ENCODE measurements around the gene PDE8A. TPM values are rescaled to one million over a fixed set of nuclear protein-coding genes. Genes with fewer than 3 reads are reported as not detected.

PDE8A gene
- total RNA-seq, 3 donors from 2014 or later, result 45.1 to 60.5 (median 58.3) TPM

DNA sequence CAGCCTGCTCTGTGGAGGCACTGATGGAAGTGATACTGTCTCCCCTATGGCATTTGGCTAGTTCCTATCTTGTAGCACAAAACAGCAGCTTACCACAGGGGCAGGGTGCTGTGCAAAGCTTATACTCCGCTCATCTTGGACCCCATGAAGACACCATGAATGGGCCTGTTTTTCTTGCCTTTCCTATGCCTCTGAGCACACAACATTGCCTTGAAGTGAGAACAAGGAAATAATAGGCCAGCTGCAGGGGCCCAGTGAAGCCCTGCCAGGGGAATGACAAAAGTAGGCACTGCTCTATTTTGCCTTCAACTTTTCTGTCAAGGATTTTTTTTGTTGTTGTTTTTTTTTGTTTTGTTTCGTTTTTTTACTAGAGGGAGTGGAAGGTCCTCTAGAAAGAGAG lies 110.3 kb downstream of the PDE8A start:
- no peaks in the 10 kb centered on the region for H3K9me3 ChIP-seq
- TF ChIP-seq POLR2A (IDR thresholded peaks at IDR 0.05) (no peak), POLR2AphosphoS5 (IDR thresholded peaks at IDR 0.05) (no peak)
- TF ChIP-seq, protein P1, sequence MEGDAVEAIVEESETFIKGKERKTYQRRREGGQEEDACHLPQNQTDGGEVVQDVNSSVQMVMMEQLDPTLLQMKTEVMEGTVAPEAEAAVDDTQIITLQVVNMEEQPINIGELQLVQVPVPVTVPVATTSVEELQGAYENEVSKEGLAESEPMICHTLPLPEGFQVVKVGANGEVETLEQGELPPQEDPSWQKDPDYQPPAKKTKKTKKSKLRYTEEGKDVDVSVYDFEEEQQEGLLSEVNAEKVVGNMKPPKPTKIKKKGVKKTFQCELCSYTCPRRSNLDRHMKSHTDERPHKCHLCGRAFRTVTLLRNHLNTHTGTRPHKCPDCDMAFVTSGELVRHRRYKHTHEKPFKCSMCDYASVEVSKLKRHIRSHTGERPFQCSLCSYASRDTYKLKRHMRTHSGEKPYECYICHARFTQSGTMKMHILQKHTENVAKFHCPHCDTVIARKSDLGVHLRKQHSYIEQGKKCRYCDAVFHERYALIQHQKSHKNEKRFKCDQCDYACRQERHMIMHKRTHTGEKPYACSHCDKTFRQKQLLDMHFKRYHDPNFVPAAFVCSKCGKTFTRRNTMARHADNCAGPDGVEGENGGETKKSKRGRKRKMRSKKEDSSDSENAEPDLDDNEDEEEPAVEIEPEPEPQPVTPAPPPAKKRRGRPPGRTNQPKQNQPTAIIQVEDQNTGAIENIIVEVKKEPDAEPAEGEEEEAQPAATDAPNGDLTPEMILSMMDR (IDR thresholded peaks at IDR 0.05), result no peak
- no peaks in the 10 kb centered on the region for H3K27me3 ChIP-seq
- no peak overlapping the region for H3K4me3 ChIP-seq
- no peak overlapping the region for H3K27ac ChIP-seq
- no peaks in the 10 kb centered on the region for H3K36me3 ChIP-seq
- intact Hi-C loops (cut with DNase I; ENCODE audit: low total_unique reads), result no loop called here
- no peak for DNase-seq (ENCODE audit: low spot score in 2 of 2)
- no peaks in the 10 kb centered on the region for H3K4me1 ChIP-seq

DNA sequence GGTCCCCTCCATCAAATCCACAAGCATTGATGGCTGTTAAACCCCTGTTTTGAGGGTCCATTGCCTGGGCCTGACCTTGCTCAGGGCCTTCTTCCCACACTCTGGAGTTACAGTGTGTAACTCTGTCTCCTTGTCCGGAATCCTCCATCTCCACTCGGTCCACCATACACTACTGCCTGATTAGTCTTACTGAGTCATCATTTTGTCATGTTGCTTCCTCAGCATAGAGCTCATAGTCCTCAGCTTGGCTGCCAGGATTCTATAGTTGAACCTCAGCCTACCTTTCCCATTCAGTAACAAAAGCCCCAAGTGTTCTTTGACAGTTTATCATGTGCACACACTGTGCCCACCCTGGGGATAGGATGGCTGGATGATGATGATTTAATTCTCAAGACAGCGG lies 113.0 kb downstream of the PDE8A start:
- H3K27me3 ChIP-seq, result no peaks in the 10 kb centered on the region
- no peak overlapping the region for H3K27ac ChIP-seq
- H3K4me1 ChIP-seq, result no peaks in the 10 kb centered on the region
- H3K9me3 ChIP-seq, result no peaks in the 10 kb centered on the region
- TF ChIP-seq POLR2A (IDR thresholded peaks at IDR 0.05) (no peak), POLR2AphosphoS5 (IDR thresholded peaks at IDR 0.05) (no peak)
- TF ChIP-seq, protein P1 (IDR thresholded peaks at IDR 0.05), result no peak
- H3K4me3 ChIP-seq, result no peak overlapping the region
- no peak for DNase-seq (ENCODE audit: low spot score in 2 of 2)
- no peaks in the 10 kb centered on the region for H3K36me3 ChIP-seq
- intact Hi-C loops (cut with DNase I; ENCODE audit: low total_unique reads), result no loop called here

DNA sequence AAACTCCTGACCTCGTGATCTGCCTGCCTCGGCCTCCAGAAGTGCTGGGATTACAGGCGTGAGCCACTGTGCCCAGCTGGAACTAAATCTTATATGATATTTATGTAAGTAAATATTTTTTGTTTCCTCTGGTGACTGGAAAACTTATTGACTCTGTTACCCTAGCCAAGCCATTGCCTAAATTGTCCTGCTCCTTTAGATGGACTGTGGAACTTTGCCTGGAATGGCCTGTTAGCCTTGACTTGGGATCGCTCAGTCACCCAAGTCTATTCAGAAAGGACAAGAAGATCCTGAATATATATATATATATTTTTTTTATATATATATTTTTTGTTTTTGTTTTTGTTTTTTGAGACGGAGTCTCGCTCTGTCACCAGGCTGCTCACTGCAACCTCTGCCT lies 113.9 kb downstream of the PDE8A start:
- Histone ChIP-seq H3K4me3 (no peak overlapping the region), H3K9me3 (no peaks in the 10 kb centered on the region), H3K27ac (no peak overlapping the region), H3K4me1 (no peaks in the 10 kb centered on the region), H3K27me3 (no peaks in the 10 kb centered on the region), H3K36me3 (no peaks in the 10 kb centered on the region)
- no peak for DNase-seq (ENCODE audit: low spot score in 2 of 2)
- TF ChIP-seq POLR2AphosphoS5 (IDR thresholded peaks at IDR 0.05), result no peak
- TF ChIP-seq, protein P1 (IDR thresholded peaks at IDR 0.05), result no peak
- no peak for TF ChIP-seq POLR2A (IDR thresholded peaks at IDR 0.05)
- intact Hi-C loops (cut with DNase I; ENCODE audit: low total_unique reads), result no loop called here

DNA sequence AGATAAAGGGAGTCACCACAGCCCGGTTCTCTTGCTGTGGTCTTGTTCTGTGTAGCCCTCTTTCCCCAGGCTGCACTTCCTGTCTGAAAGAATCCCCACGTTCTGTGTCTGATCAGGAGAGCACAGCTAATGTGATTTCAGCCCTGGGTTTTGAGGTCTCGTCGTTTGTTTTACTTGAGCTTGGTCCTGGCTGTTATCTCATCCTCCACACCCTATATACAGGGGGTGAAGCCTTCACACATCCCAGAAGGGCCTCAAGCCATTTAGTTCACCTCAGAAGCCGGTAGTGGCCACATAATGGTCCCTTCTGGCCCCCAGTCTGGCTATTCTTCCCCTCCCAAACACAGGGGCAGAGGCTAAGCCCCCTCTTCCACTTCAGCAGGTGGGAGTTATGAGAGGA lies 115.6 kb downstream of the PDE8A start:
- no peak for DNase-seq (ENCODE audit: low spot score in 2 of 2)
- intact Hi-C loops (cut with DNase I; ENCODE audit: low total_unique reads), result no loop called here
- no peaks in the 10 kb centered on the region for H3K27me3 ChIP-seq
- H3K36me3 ChIP-seq, result no peaks in the 10 kb centered on the region
- no peak overlapping the region for H3K27ac ChIP-seq
- H3K4me3 ChIP-seq, result no peak overlapping the region
- no peaks in the 10 kb centered on the region for H3K4me1 ChIP-seq
- H3K9me3 ChIP-seq, result no peaks in the 10 kb centered on the region
- TF ChIP-seq, protein P1 (IDR thresholded peaks at IDR 0.05), result no peak
- TF ChIP-seq POLR2AphosphoS5 (IDR thresholded peaks at IDR 0.05) (no peak), POLR2A (IDR thresholded peaks at IDR 0.05) (no peak)

DNA sequence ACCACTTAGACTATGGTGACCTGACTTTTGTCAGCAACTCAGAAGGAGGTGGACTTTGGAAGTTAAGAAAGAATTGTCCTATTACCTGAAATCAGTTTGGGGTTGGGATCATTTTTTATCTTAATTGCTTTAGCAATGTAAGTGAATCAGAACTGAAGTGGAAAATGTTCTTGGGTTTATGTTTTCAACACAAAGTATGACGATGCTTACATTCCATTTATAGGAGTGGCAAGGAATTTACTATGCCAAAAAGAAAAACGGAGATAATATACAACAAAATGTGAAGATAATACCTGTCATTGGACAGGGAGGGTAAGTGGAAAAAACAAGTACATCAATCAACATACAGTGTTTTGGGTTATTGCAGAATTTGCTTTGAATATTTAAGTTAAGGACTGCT lies 116.1 kb downstream of the PDE8A start:
- Histone ChIP-seq H3K4me1 (no peaks in the 10 kb centered on the region), H3K36me3 (no peaks in the 10 kb centered on the region), H3K4me3 (no peak overlapping the region), H3K27ac (no peak overlapping the region), H3K9me3 (no peaks in the 10 kb centered on the region), H3K27me3 (no peaks in the 10 kb centered on the region)
- intact Hi-C loops (cut with DNase I; ENCODE audit: low total_unique reads), result no loop called here
- DNase-seq (ENCODE audit: low spot score in 2 of 2), result no peak
- TF ChIP-seq, protein P1 (IDR thresholded peaks at IDR 0.05), result no peak
- no peak for TF ChIP-seq POLR2A (IDR thresholded peaks at IDR 0.05)
- TF ChIP-seq POLR2AphosphoS5 (IDR thresholded peaks at IDR 0.05), result no peak

Data from breast epithelium (tissue), 4 donors.